ENCODE results near the gene CABCOCO1.
"Not testable (repeated sequence)": the region's sequence is repeated elsewhere in the genome, so short reads cannot be mapped to it uniquely, and the experiment has no call there.

Gene CABCOCO1

GRCh38 chr10:61719906-61720305 is 57.2 kb downstream of the CABCOCO1 start:
- DNase-seq = no peak

DNA sequence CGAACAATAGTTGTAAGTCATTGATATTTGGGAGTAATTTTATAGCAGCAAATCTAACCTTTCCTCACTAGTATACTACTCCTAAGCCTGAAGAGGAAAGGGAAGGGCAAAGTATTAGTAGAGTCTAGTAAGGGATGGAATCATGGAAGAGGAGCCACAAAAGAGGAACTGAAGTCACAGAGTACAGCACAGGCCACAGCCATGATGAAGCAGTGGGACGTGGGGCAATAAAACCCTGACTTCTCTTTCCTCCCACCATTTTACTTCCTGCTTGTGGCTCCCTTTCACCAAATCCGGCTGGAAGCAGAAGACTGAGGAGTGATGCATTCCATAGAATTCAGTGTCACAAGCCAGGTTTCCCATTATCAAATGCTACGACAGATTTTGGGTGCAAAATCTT is 58.7 kb downstream of the CABCOCO1 start:
- DNase-seq = peak; percentile 6 to 34

GRCh38 chr10:61725221-61725620 is 62.5 kb downstream of the CABCOCO1 start:
- DNase-seq = not testable (repeated sequence)

- DNase-seq = no peak
Observed at GRCh38 chr10:61729596-61729995, 66.9 kb downstream of the CABCOCO1 start.

DNA sequence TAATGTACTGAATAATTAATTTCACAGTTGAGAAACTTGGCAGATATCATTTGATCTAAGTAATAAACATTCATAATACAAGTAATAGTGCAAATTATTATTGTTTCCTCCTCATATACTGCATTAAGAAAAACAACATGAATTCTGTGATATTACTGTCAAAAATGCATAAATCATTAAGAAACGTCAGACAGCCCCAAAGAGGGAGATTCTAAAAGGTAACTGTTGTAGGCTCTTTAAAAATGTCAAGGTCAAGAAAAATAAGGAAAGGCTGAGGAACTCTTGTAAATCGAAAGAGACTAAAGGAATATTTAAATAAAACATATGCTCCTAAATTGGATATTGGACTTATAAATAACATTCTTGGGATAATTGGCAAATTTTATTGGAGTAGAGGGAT is 67.9 kb downstream of the CABCOCO1 start:
- DNase-seq = no peak

GRCh38 chr10:61731638-61732037 is 68.9 kb downstream of the CABCOCO1 start:
- no peak for DNase-seq

DNA sequence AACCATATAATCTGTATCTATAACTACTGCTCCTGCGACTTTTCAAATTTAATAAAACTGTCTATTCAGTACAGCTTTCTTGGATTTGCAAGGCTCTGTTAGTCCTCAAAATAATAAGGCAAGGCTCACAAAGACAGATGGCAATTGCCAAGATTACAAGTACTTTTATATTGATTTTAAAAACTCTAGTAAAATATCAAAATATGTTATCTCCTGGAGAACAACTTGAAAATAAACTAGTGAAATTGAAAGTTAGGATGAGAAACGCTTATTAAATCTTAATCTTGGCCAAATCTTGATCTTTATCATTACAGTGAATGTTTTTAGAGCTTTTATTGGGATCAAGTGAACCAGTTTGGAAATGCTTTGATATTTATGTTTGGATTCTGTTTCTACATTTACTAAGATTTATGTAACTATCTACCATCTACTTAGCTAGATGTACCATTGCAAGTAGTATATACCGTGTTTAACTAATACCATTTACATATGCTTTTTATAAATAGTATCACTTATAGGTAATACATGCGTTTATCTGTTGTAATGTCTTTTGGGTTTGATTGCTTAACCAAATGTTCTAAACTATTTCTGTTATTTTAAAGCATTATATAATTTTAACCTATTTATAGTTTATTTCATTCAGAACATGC is 70.0 kb downstream of the CABCOCO1 start:
- no peak for DNase-seq

DNA sequence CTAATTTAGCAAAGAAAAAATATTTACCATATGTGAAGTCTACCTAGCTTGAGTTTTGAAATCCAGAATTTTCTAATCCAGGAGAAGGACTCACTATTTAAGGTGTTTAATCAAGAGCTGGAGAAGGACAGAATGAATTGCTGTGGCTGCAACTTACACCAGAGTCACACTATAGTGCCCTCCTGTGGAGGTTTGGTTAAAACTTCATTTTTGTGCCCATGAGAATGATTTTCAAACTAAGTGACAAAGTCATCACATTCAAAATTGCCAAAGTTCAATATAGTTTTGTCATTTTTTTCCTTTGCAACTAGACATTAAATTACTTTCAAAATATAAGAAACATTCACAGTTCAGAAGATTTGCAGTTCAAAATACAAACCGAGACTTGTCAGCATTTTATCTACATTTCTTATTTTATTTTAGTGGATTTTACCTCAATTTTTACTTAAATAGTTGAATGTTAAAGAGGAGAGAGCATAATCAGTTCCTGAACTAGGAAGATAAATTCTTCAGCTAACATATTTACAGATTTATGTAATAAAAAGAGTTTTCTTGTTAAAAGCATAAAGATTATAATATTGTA is 70.7 kb downstream of the CABCOCO1 start:
- peak in 1 of 2 donors; percentile 58 for DNase-seq

GRCh38 chr10:61735882-61736281 is 73.2 kb downstream of the CABCOCO1 start:
- no peak for DNase-seq

GRCh38 chr10:61737455-61737854 is 74.7 kb downstream of the CABCOCO1 start:
- DNase-seq = not testable (repeated sequence)

DNA sequence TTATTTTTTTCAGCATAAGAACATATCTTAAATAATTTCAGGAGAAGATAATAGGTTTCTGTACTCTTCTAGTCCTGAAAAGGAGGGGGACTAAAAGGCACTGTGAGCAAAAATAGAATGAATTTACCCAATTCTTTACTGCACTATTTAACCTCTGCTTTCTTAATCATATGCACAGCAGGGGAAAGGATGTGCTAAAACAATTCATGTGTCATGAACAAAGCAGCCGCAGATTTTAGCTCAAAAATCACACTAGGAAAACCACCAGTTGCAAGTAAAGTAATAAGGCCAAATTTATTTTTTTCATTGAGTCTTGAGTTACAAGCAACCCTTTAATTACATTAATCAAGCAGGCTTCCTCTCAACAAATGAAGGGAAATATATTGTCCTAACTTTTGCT is 80.1 kb downstream of the CABCOCO1 start:
- DNase-seq = no peak

DNA sequence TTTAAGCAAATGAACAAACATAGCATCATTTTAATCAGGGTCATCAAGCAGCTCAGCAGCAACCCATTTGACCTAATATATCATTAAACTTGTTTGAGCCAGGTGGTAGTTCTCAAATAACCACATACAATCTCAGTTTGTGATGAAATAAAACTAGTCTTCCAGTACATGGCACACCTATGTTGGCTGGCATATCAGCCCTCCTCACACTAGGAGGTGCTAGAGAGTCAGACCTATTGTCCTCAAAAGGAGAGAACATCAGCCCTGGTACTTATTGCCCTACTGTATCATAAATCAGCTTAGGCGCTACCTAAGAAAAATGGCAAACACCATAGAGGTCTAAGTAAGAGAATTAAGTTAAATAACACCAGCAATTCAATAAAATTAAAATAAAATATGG is 81.7 kb downstream of the CABCOCO1 start:
- peak in 1 of 2 donors; percentile 36 for DNase-seq

GRCh38 chr10:61746377-61746776 is 83.6 kb downstream of the CABCOCO1 start:
- DNase-seq = no peak

GRCh38 chr10:61747307-61747706 is 84.6 kb downstream of the CABCOCO1 start:
- no peak for DNase-seq

DNA sequence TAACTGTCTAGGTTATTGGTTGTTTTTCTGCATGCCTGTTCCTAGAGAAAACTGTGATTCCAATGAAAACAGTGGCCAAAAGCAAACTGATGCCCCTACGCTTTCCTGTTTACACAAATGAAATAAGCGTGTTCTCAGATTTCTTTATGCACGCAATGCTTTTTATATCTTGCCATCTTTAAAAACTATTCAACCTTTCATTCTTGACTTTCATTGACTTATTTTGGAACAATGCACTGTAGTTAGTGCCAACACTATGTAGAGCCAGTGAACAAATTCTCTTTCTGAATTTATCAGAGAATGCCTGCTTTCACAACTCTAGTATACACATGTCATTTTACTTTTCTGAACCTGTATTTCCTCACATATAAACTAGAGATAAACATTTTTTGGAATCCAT is 86.6 kb downstream of the CABCOCO1 start:
- no peak for DNase-seq

GRCh38 chr10:61750943-61751471 is 88.3 kb downstream of the CABCOCO1 start:
- DNase-seq = peak; percentile 51 to 68

DNA sequence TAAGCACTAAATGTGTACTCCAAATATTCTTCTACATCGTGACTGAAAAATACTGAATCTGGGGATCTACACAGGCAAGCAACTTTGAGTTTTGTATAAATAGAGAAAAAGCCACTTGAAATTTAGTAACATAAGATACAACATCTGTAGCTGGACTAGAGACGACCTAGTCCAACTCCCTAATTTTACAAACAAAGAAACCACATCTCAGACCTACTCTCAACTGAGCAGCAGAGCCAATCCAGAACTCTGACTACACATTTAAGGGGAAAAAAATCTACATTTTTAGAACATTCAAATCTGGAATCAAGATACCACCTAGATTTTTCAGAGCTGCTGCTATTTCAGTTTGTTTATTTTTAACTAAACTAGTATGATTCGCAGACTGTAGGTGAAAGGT is 88.9 kb downstream of the CABCOCO1 start:
- no peak for DNase-seq

- DNase-seq = peak in 1 of 2 donors; percentile 25
Observed at GRCh38 chr10:61752111-61753011, 89.6 kb downstream of the CABCOCO1 start.

- DNase-seq = no peak
Observed at GRCh38 chr10:61753453-61753852, 90.7 kb downstream of the CABCOCO1 start.

GRCh38 chr10:61754587-61755550 is 92.1 kb downstream of the CABCOCO1 start:
- DNase-seq = peak in 1 of 2 donors; percentile 1

DNA sequence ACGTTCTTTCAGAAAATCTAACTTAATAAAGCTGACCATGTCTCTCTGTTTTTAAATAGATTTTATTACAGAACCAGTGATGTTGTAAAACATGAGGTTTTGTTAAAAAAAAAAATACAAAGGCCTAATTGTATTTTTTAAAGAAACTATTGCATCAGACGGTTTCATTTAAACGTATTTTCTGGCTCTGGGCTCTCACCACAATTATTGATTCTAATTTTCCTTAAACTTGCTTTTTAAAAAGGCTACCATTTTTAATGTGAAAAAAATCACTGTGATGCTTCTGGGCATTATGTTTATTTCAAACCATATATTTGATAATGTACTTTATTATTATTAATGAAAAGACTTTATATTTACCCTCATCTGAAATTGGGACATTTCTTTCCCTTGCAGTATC is 94.3 kb downstream of the CABCOCO1 start:
- no peak for DNase-seq

All from inflammatory macrophage treated with lipopolysaccharide for 1 hour (primary cell).